SK-N-SH treated with all-trans-retinoic acid at 6 μM for 48 hours (cell line): ENCODE measurements around the gene RSPH4A.

Experiments used
- ATAC-seq: fragments of 200-7000 bp; cut with Tn5 transposase; 3 replicates; pipeline ENCODE4 v1.9.1; 2020; ENCODE audit warnings: mild to moderate bottlenecking, moderate library complexity
- ARNTL ChIP-seq: fragments of 450-650 bp; formaldehyde crosslinking; IDR thresholded peaks from 2 replicates; pipeline ENCODE4 v1.5.0; 2020; ENCODE audit warnings: low read depth, mild to moderate bottlenecking, moderate library complexity, borderline replicate concordance
- BACH2 ChIP-seq: fragments of 250-450 bp; sonication (Bioruptor Pico); IDR thresholded peaks from 2 replicates; pipeline ENCODE4 v1.9.0; 2021; ENCODE audit warnings: mild to moderate bottlenecking, borderline replicate concordance
- CSDC2 ChIP-seq: fragments of 250-450 bp; sonication (Bioruptor Pico); IDR thresholded peaks from 2 replicates; pipeline ENCODE4 v1.5.0; 2020; ENCODE audit warnings: mild to moderate bottlenecking, moderate library complexity
- ESRRG ChIP-seq: fragments of 250-450 bp; sonication (Bioruptor Pico); IDR thresholded peaks from 2 replicates; pipeline ENCODE4 v1.6.1; 2021; ENCODE audit warnings: mild to moderate bottlenecking
- GLIS3 ChIP-seq: fragments of 250-450 bp; sonication (Bioruptor Pico); IDR thresholded peaks from 2 replicates; pipeline ENCODE4 v1.5.0; 2020; ENCODE audit warnings: mild to moderate bottlenecking, moderate library complexity
- ISL1 ChIP-seq: fragments of 250-450 bp; sonication (Bioruptor Pico); IDR thresholded peaks from 2 replicates; pipeline ENCODE4 v2.1.2; 2022; ENCODE audit warnings: mild to moderate bottlenecking, moderate library complexity
- OSR1 ChIP-seq: fragments of 250-450 bp; sonication (Bioruptor Pico); IDR thresholded peaks from 2 replicates; pipeline ENCODE4 v1.8.0; 2022; ENCODE audit warnings: moderate library complexity, mild to moderate bottlenecking, inconsistent platforms
- PPARA ChIP-seq: fragments of 250-450 bp; sonication (Bioruptor Pico); IDR thresholded peaks from 2 replicates; pipeline ENCODE4 v1.5.0; 2020; ENCODE audit warnings: mild to moderate bottlenecking, borderline replicate concordance
- RARB ChIP-seq: fragments of 250-450 bp; sonication (Bioruptor Pico); IDR thresholded peaks from 2 replicates; pipeline ENCODE4 v1.8.0; 2021; ENCODE audit warnings: mild to moderate bottlenecking, moderate library complexity
- SNAI2 ChIP-seq: fragments of 250-450 bp; sonication (Bioruptor Pico); IDR thresholded peaks from 2 replicates; pipeline ENCODE4 v1.5.0; 2020; ENCODE audit warnings: mild to moderate bottlenecking, moderate library complexity
- TCF4 ChIP-seq: fragments of 250-450 bp; sonication (Bioruptor Pico); IDR thresholded peaks from 2 replicates; pipeline ENCODE4 v1.8.0; 2021; ENCODE audit warnings: mild to moderate bottlenecking, moderate library complexity, borderline replicate concordance
- ZC3H10 ChIP-seq: fragments of 250-450 bp; sonication (Bioruptor Pico); IDR thresholded peaks from 2 replicates; pipeline ENCODE4 v1.5.1; 2021; ENCODE audit warnings: mild to moderate bottlenecking, moderate library complexity
- ZFP3 ChIP-seq: fragments of 250-450 bp; sonication (Bioruptor Pico); IDR thresholded peaks from 2 replicates; pipeline ENCODE4 v1.5.0; 2020; ENCODE audit warnings: mild to moderate bottlenecking, moderate library complexity
- ZFP30 ChIP-seq: fragments of 450-650 bp; formaldehyde crosslinking; IDR thresholded peaks from 2 replicates; pipeline ENCODE4 v1.5.0; 2022; ENCODE audit warnings: mild to moderate bottlenecking, moderate library complexity
- ZNF565 ChIP-seq: fragments of 450-650 bp; formaldehyde crosslinking; conservative IDR thresholded peaks from 2 replicates; pipeline ENCODE4 v1.5.0; 2020; ENCODE audit warnings: low read depth, mild to moderate bottlenecking, moderate library complexity
- ZNF70 ChIP-seq: fragments of 450-650 bp; formaldehyde crosslinking; IDR thresholded peaks from 2 replicates; pipeline ENCODE4 v1.5.0; 2020; ENCODE audit warnings: mild to moderate bottlenecking, moderate library complexity
- ZNF8 ChIP-seq: fragments of 450-650 bp; formaldehyde crosslinking; IDR thresholded peaks from 2 replicates; pipeline ENCODE4 v1.5.0; 2020; ENCODE audit warnings: mild to moderate bottlenecking, moderate library complexity
- TF ChIP-seq, protein P1 (sequence below): fragments of 250-450 bp; sonication (Bioruptor Pico); IDR thresholded peaks from 2 replicates; pipeline ENCODE4 v1.8.0; 2021; ENCODE audit warnings: low read depth, mild to moderate bottlenecking, moderate library complexity, borderline replicate concordance
- TF ChIP-seq, protein P2 (sequence below): fragments of 250-450 bp; sonication (Bioruptor Pico); IDR thresholded peaks from 2 replicates; pipeline ENCODE4 v1.8.0; 2020; ENCODE audit warnings: mild to moderate bottlenecking, moderate library complexity, borderline replicate concordance
- TF ChIP-seq, protein P3 (sequence below): fragments of 250-450 bp; sonication (Bioruptor Pico); IDR thresholded peaks from 2 replicates; pipeline ENCODE4 v1.5.1; 2020; ENCODE audit warnings: low read depth, mild to moderate bottlenecking, moderate library complexity
- TF ChIP-seq, protein P4 (sequence below): fragments of 250-450 bp; sonication (Bioruptor Pico); IDR thresholded peaks from 2 replicates; pipeline ENCODE4 v1.5.0; 2020; ENCODE audit warnings: mild to moderate bottlenecking, moderate library complexity
- TF ChIP-seq, protein P5 (sequence below): fragments of 250-450 bp; sonication (Bioruptor Pico); IDR thresholded peaks from 2 replicates; pipeline ENCODE4 v1.5.1; 2021; ENCODE audit warnings: mild to moderate bottlenecking, moderate library complexity

The RSPH4A gene

GRCh38 chr6:116624036-116624805 is 7.9 kb downstream of the RSPH4A start:
- no peak for ATAC-seq
- TF ChIP-seq CSDC2 (CRISPR knock-in tag), result no peak
- no peak for TF ChIP-seq GLIS3 (CRISPR knock-in tag)
- TF ChIP-seq ZC3H10, result no peak
- TF ChIP-seq PPARA, result no peak
- no peak for TF ChIP-seq ARNTL (CRISPR knock-in tag)
- TF ChIP-seq RARB (CRISPR knock-in tag), result no peak
- TF ChIP-seq, protein P1, sequence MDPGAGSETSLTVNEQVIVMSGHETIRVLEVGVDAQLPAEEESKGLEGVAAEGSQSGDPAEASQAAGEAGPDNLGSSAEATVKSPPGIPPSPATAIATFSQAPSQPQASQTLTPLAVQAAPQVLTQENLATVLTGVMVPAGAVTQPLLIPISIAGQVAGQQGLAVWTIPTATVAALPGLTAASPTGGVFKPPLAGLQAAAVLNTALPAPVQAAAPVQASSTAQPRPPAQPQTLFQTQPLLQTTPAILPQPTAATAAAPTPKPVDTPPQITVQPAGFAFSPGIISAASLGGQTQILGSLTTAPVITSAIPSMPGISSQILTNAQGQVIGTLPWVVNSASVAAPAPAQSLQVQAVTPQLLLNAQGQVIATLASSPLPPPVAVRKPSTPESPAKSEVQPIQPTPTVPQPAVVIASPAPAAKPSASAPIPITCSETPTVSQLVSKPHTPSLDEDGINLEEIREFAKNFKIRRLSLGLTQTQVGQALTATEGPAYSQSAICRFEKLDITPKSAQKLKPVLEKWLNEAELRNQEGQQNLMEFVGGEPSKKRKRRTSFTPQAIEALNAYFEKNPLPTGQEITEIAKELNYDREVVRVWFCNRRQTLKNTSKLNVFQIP (CRISPR knock-in tag), result no peak
- no peak for TF ChIP-seq ZNF70 (CRISPR knock-in tag)
- no peak for TF ChIP-seq ISL1 (CRISPR knock-in tag)
- no peak for TF ChIP-seq OSR1 (CRISPR knock-in tag)
- TF ChIP-seq ZFP30 (CRISPR knock-in tag), result no peak
- TF ChIP-seq, protein P2, sequence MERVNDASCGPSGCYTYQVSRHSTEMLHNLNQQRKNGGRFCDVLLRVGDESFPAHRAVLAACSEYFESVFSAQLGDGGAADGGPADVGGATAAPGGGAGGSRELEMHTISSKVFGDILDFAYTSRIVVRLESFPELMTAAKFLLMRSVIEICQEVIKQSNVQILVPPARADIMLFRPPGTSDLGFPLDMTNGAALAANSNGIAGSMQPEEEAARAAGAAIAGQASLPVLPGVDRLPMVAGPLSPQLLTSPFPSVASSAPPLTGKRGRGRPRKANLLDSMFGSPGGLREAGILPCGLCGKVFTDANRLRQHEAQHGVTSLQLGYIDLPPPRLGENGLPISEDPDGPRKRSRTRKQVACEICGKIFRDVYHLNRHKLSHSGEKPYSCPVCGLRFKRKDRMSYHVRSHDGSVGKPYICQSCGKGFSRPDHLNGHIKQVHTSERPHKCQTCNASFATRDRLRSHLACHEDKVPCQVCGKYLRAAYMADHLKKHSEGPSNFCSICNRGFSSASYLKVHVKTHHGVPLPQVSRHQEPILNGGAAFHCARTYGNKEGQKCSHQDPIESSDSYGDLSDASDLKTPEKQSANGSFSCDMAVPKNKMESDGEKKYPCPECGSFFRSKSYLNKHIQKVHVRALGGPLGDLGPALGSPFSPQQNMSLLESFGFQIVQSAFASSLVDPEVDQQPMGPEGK, result no peak
- TF ChIP-seq, protein P3, sequence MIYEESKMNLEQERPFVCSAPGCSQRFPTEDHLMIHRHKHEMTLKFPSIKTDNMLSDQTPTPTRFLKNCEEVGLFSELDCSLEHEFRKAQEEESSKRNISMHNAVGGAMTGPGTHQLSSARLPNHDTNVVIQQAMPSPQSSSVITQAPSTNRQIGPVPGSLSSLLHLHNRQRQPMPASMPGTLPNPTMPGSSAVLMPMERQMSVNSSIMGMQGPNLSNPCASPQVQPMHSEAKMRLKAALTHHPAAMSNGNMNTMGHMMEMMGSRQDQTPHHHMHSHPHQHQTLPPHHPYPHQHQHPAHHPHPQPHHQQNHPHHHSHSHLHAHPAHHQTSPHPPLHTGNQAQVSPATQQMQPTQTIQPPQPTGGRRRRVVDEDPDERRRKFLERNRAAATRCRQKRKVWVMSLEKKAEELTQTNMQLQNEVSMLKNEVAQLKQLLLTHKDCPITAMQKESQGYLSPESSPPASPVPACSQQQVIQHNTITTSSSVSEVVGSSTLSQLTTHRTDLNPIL, result no peak
- no peak for TF ChIP-seq ZNF8 (CRISPR knock-in tag)
- no peak for TF ChIP-seq BACH2
- no peak for TF ChIP-seq ZNF565 (CRISPR knock-in tag)
- TF ChIP-seq, protein P4, sequence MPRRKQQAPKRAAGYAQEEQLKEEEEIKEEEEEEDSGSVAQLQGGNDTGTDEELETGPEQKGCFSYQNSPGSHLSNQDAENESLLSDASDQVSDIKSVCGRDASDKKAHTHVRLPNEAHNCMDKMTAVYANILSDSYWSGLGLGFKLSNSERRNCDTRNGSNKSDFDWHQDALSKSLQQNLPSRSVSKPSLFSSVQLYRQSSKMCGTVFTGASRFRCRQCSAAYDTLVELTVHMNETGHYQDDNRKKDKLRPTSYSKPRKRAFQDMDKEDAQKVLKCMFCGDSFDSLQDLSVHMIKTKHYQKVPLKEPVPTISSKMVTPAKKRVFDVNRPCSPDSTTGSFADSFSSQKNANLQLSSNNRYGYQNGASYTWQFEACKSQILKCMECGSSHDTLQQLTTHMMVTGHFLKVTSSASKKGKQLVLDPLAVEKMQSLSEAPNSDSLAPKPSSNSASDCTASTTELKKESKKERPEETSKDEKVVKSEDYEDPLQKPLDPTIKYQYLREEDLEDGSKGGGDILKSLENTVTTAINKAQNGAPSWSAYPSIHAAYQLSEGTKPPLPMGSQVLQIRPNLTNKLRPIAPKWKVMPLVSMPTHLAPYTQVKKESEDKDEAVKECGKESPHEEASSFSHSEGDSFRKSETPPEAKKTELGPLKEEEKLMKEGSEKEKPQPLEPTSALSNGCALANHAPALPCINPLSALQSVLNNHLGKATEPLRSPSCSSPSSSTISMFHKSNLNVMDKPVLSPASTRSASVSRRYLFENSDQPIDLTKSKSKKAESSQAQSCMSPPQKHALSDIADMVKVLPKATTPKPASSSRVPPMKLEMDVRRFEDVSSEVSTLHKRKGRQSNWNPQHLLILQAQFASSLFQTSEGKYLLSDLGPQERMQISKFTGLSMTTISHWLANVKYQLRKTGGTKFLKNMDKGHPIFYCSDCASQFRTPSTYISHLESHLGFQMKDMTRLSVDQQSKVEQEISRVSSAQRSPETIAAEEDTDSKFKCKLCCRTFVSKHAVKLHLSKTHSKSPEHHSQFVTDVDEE, result no peak
- TF ChIP-seq, protein P5, sequence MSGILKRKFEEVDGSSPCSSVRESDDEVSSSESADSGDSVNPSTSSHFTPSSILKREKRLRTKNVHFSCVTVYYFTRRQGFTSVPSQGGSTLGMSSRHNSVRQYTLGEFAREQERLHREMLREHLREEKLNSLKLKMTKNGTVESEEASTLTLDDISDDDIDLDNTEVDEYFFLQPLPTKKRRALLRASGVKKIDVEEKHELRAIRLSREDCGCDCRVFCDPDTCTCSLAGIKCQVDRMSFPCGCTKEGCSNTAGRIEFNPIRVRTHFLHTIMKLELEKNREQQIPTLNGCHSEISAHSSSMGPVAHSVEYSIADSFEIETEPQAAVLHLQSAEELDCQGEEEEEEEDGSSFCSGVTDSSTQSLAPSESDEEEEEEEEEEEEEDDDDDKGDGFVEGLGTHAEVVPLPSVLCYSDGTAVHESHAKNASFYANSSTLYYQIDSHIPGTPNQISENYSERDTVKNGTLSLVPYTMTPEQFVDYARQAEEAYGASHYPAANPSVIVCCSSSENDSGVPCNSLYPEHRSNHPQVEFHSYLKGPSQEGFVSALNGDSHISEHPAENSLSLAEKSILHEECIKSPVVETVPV (CRISPR knock-in tag), result no peak
- no peak for TF ChIP-seq ZFP3 (CRISPR knock-in tag)

- no peak for ATAC-seq
- TF ChIP-seq, protein P2, result no peak
- TF ChIP-seq BACH2 (no peak), ZNF70 (CRISPR knock-in tag) (no peak), PPARA (no peak), ZFP3 (CRISPR knock-in tag) (no peak), ESRRG (CRISPR knock-in tag) (no peak), OSR1 (CRISPR knock-in tag) (no peak), ZC3H10 (no peak), ISL1 (CRISPR knock-in tag) (no peak), SNAI2 (CRISPR knock-in tag) (no peak), GLIS3 (CRISPR knock-in tag) (no peak), RARB (CRISPR knock-in tag) (no peak), ZNF8 (CRISPR knock-in tag) (no peak), TCF4 (no peak), ARNTL (CRISPR knock-in tag) (no peak)
- TF ChIP-seq, protein P1 (CRISPR knock-in tag), result no peak
- TF ChIP-seq, protein P3, result no peak
Measured at GRCh38 chr6:116625872-116626271, 9.6 kb downstream of the RSPH4A start.
